ENCODE results near the gene SPEN.

Gene SPEN

GRCh38 chr1:15848929-15849774 lies 1.6 kb downstream of the SPEN start (continued):
- TF ChIP-seq ZNF10 (tag by site-specific recombination; IDR thresholded peaks at IDR 0.05) = no peak
- no peak for TF ChIP-seq ZNF223 (tag by site-specific recombination; IDR thresholded peaks at IDR 0.05)
- peak; percentile 94 for TF ChIP-seq ZBTB48 (tag by site-specific recombination; IDR thresholded peaks at IDR 0.05)
- TF ChIP-seq ZNF366 (tag by site-specific recombination; conservative IDR thresholded peaks at IDR 0.05) = peak; percentile 84
- TF ChIP-seq ZBTB8A (tag by site-specific recombination; IDR thresholded peaks at IDR 0.05) = peak; percentile 55
- TF ChIP-seq, protein P1, sequence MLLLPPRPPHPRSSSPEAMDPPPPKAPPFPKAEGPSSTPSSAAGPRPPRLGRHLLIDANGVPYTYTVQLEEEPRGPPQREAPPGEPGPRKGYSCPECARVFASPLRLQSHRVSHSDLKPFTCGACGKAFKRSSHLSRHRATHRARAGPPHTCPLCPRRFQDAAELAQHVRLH (tag by site-specific recombination; IDR thresholded peaks at IDR 0.05) = peak; percentile 18
- 0 out of 2 replicates have a peak, but pooled peaks have one; percentile 6 for TF ChIP-seq ZNF596 (tag by site-specific recombination; IDR thresholded peaks at IDR 0.05)
- peak; percentile 67 for TF ChIP-seq CTCF (tag by site-specific recombination; IDR thresholded peaks at IDR 0.05)
- no peak for TF ChIP-seq ZNF221 (tag by site-specific recombination; IDR thresholded peaks at IDR 0.05; ENCODE audit: borderline replicate concordance)
- peak; percentile 24; the same call in 1 of the 2 replicates for TF ChIP-seq KLF1 (tag by site-specific recombination; IDR thresholded peaks at IDR 0.05)
- peak; percentile 41; the same call in 1 of the 2 replicates for TF ChIP-seq ZFHX2 (tag by site-specific recombination; conservative IDR thresholded peaks at IDR 0.05)
- TF ChIP-seq ZNF18 (tag by site-specific recombination; IDR thresholded peaks at IDR 0.05) = peak; percentile 42
- TF ChIP-seq ZBTB1 (tag by site-specific recombination; IDR thresholded peaks at IDR 0.05) = no peak
- TF ChIP-seq HOXC10 (CRISPR knock-in tag; IDR thresholded peaks at IDR 0.05) = no peak
- peak; percentile 57; the same call in 1 of the 2 replicates for TF ChIP-seq ZNF394 (tag by site-specific recombination; IDR thresholded peaks at IDR 0.05; ENCODE audit: borderline replicate concordance)
- TF ChIP-seq BCL11B (tag by site-specific recombination; IDR thresholded peaks at IDR 0.05; ENCODE audit: low read depth) = peak; percentile 86
- 0 out of 2 replicates have a peak, but pooled peaks have one; percentile 50 for TF ChIP-seq ZNF501 (tag by site-specific recombination; IDR thresholded peaks at IDR 0.05)
- peak; percentile 45; the same call in 1 of the 2 replicates for TF ChIP-seq ZNF76 (tag by site-specific recombination; IDR thresholded peaks at IDR 0.05; ENCODE audit: borderline replicate concordance, low read depth)
- TF ChIP-seq ZNF629 (tag by site-specific recombination; IDR thresholded peaks at IDR 0.05) = peak; percentile 87
- no peak for TF ChIP-seq ZNF112 (tag by site-specific recombination; IDR thresholded peaks at IDR 0.05)
- TF ChIP-seq TSHZ1 (tag by site-specific recombination; IDR thresholded peaks at IDR 0.05; ENCODE audit: borderline replicate concordance) = no peak; the same call in 1 of the 2 replicates
- no peak for TF ChIP-seq KLF16 (tag by site-specific recombination; IDR thresholded peaks at IDR 0.05)
- peak; percentile 84 for TF ChIP-seq ZXDB (tag by site-specific recombination; IDR thresholded peaks at IDR 0.05)
- TF ChIP-seq ZFP3 (tag by site-specific recombination; IDR thresholded peaks at IDR 0.05; ENCODE audit: low read depth) = no peak
- peak; percentile 54; the same call in 1 of the 2 replicates for TF ChIP-seq KLF9 (tag by site-specific recombination; IDR thresholded peaks at IDR 0.05; ENCODE audit: low read depth)
- TF ChIP-seq ZBTB21 (tag by site-specific recombination; IDR thresholded peaks at IDR 0.05) = peak; percentile 54; the same call in 1 of the 2 replicates
- peak; percentile 94 for TF ChIP-seq OSR2 (tag by site-specific recombination; IDR thresholded peaks at IDR 0.05)
- TF ChIP-seq, protein P2, sequence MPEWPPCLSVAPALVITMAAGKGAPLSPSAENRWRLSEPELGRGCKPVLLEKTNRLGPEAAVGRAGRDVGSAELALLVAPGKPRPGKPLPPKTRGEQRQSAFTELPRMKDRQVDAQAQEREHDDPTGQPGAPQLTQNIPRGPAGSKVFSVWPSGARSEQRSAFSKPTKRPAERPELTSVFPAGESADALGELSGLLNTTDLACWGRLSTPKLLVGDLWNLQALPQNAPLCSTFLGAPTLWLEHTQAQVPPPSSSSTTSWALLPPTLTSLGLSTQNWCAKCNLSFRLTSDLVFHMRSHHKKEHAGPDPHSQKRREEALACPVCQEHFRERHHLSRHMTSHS (tag by site-specific recombination; IDR thresholded peaks at IDR 0.05) = no peak
- TF ChIP-seq ZNF398 (tag by site-specific recombination; IDR thresholded peaks at IDR 0.05) = peak; percentile 75; the same call in 1 of the 2 replicates
